GM19025 (cell line): ENCODE data around the gene RNASEH2A.

Experiments used
- ATAC-seq: cut with Tn5 transposase; IDR thresholded peaks from one replicate; pipeline ENCODE4 v1.9.1; 2021; ENCODE audit warnings: mild to moderate bottlenecking, low read depth, moderate library complexity; ENCODE audit not compliant: unreplicated experiment

RNASEH2A gene

GRCh38 chr19:12847159-12848139, 41.1 kb downstream of the RNASEH2A start:
- no peak for ATAC-seq

GRCh38 chr19:12856653-12857052, 50.3 kb downstream of the RNASEH2A start:
- ATAC-seq, result no peak

GRCh38 chr19:12858041-12858928, 51.9 kb downstream of the RNASEH2A start:
- ATAC-seq, result no peak

- no peak for ATAC-seq
These were observed 53.2 kb downstream of the RNASEH2A start for GRCh38 chr19:12859546-12859945.
